Measurements from ENCODE around the gene EFCAB11.

DNA sequence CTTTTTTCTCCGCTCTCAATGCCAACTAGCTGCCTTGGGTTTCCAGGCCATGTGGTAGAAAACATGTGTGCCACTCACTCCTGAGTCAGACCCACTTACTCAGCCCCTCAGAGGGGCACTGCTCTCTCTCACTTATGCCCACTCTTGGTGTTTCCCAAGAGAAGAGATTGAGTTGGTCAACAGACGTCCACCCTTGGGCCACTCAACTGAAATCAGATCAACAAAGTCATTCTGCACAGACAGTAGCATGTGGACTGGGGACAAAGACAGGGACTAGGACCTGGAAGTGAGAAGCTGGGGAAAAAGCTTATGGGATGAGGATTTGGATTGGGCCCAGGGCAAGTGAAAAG lies 161.2 kb downstream of the EFCAB11 start:
- TF ChIP-seq, protein P1, sequence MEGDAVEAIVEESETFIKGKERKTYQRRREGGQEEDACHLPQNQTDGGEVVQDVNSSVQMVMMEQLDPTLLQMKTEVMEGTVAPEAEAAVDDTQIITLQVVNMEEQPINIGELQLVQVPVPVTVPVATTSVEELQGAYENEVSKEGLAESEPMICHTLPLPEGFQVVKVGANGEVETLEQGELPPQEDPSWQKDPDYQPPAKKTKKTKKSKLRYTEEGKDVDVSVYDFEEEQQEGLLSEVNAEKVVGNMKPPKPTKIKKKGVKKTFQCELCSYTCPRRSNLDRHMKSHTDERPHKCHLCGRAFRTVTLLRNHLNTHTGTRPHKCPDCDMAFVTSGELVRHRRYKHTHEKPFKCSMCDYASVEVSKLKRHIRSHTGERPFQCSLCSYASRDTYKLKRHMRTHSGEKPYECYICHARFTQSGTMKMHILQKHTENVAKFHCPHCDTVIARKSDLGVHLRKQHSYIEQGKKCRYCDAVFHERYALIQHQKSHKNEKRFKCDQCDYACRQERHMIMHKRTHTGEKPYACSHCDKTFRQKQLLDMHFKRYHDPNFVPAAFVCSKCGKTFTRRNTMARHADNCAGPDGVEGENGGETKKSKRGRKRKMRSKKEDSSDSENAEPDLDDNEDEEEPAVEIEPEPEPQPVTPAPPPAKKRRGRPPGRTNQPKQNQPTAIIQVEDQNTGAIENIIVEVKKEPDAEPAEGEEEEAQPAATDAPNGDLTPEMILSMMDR (conservative IDR thresholded peaks at IDR 0.05; ENCODE audit: low read depth in 2 of 2) = no peak
- no peak for TF ChIP-seq EZH2 (IDR thresholded peaks at IDR 0.05; ENCODE audit: low read depth, unreplicated experiment)
- no peak for TF ChIP-seq JUNB (IDR thresholded peaks at IDR 0.05; ENCODE audit: unreplicated experiment)
- TF ChIP-seq ETS1 (IDR thresholded peaks at IDR 0.05) = no peak
- TF ChIP-seq, protein P2, sequence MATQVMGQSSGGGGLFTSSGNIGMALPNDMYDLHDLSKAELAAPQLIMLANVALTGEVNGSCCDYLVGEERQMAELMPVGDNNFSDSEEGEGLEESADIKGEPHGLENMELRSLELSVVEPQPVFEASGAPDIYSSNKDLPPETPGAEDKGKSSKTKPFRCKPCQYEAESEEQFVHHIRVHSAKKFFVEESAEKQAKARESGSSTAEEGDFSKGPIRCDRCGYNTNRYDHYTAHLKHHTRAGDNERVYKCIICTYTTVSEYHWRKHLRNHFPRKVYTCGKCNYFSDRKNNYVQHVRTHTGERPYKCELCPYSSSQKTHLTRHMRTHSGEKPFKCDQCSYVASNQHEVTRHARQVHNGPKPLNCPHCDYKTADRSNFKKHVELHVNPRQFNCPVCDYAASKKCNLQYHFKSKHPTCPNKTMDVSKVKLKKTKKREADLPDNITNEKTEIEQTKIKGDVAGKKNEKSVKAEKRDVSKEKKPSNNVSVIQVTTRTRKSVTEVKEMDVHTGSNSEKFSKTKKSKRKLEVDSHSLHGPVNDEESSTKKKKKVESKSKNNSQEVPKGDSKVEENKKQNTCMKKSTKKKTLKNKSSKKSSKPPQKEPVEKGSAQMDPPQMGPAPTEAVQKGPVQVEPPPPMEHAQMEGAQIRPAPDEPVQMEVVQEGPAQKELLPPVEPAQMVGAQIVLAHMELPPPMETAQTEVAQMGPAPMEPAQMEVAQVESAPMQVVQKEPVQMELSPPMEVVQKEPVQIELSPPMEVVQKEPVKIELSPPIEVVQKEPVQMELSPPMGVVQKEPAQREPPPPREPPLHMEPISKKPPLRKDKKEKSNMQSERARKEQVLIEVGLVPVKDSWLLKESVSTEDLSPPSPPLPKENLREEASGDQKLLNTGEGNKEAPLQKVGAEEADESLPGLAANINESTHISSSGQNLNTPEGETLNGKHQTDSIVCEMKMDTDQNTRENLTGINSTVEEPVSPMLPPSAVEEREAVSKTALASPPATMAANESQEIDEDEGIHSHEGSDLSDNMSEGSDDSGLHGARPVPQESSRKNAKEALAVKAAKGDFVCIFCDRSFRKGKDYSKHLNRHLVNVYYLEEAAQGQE (IDR thresholded peaks at IDR 0.05; ENCODE audit: unreplicated experiment) = no peak
- no peak for TF ChIP-seq STAT1 (IDR thresholded peaks at IDR 0.05; ENCODE audit: unreplicated experiment)
- no peak for TF ChIP-seq POLR2AphosphoS5 (IDR thresholded peaks at IDR 0.05; ENCODE audit: low read depth)
- no peak for TF ChIP-seq EZH2phosphoT487 (IDR thresholded peaks at IDR 0.05; ENCODE audit: unreplicated experiment)

Data from GM23338 (cell line).